Activated B cell treated with CpG ODN at 0.5 μM for 24 hours (primary cell): ENCODE data around the gene WDFY4. TPM values are rescaled to one million over a fixed set of nuclear protein-coding genes. Genes with fewer than 3 reads are reported as not detected.
"Not testable (repeated sequence)": the region's sequence is repeated elsewhere in the genome, so short reads cannot be mapped to it uniquely, and the experiment has no call there.

Experiments
- ATAC-seq: fragments of 200-7000 bp; cut with Tn5 transposase; one replicate; pipeline ENCODE4 v1.10.0; 2021; ENCODE audit warnings: low read depth, mild to moderate bottlenecking, moderate library complexity
- CTCF ChIA-PET: fragments of 350-600 bp; sonication (Branson Sonifier 250); formaldehyde crosslinking; loops from one replicate; lab custom pipeline; 2021; ENCODE audit warnings: antibody characterized with exemption; lab: Charles Lee
- POLR2A ChIA-PET: fragments of 350-600 bp; sonication (Branson Sonifier 250); formaldehyde crosslinking; loops from one replicate; lab custom pipeline; 2021; ENCODE audit warnings: antibody characterized with exemption; lab: Charles Lee
- DNase-seq: peaks from one replicate; pipeline ENCODE4 v3.0.0; 2022
- H3K27ac Mint-ChIP-seq: one replicate; pipeline ENCODE4 v1.8.0; 2020; ENCODE audit warnings: mixed read lengths
- H3K27me3 Mint-ChIP-seq: one replicate; pipeline ENCODE4 v1.8.0; 2021; ENCODE audit warnings: mixed read lengths
- H3K36me3 Mint-ChIP-seq: one replicate; pipeline ENCODE4 v1.8.0; 2021; ENCODE audit warnings: low read depth, mixed read lengths
- H3K4me1 Mint-ChIP-seq: one replicate; pipeline ENCODE4 v1.8.0; 2021; ENCODE audit warnings: mixed read lengths
- H3K4me3 Mint-ChIP-seq: one replicate; pipeline ENCODE4 v1.8.0; 2020; ENCODE audit warnings: mild to moderate bottlenecking, mixed read lengths
- H3K9me3 Mint-ChIP-seq: one replicate; pipeline ENCODE4 v1.8.0; 2020; ENCODE audit warnings: mixed read lengths
- CTCF ChIP-seq: fragments of 200-600 bp; IDR thresholded peaks from one replicate; pipeline ENCODE4 v1.8.0; 2022; ENCODE audit warnings: antibody characterized with exemption, mild to moderate bottlenecking
- intact Hi-C: fragments of 100-400 bp; cut with micrococcal nuclease; formaldehyde crosslinking; loops from one replicate; pipeline ENCODE4 v1.15.1; 2024
- total RNA-seq: library from RNA; stranded (reverse); gene quantifications from 2 replicates; pipeline ENCODE4 v1.2.3, GENCODE V29; 2022

WDFY4 gene
- total RNA-seq, 1 donor from 2014 or later: 488 TPM

- no peak for DNase-seq
- ChIA-PET CTCF (interaction anchor here (0.9 to 1.5 kb wide), 4 partner anchors 9 to 30 kb away, joined by 3 to 10 read pairs (median 4); no protein-coding TSS in a partner anchor), POLR2A (interaction anchor here (0.6 to 1.6 kb wide), 3 partner anchors 13 to 414 kb away, joined by 3 to 6 read pairs (median 3); no protein-coding TSS in a partner anchor)
- no peak for ATAC-seq
- peaks cover 3% of the 10 kb centered on the region for H3K36me3 Mint-ChIP-seq
- peaks cover 10% of the 10 kb centered on the region for H3K9me3 Mint-ChIP-seq
- intact Hi-C loops: no loop called here
- H3K27me3 Mint-ChIP-seq: peaks cover 15% of the 10 kb centered on the region
- peaks cover 48% of the 10 kb centered on the region for H3K4me1 Mint-ChIP-seq
- TF ChIP-seq CTCF: no peak
- H3K4me3 Mint-ChIP-seq: no peak overlapping the region
- no peak overlapping the region for H3K27ac Mint-ChIP-seq
Measured at GRCh38 chr10:48638158-48638557, 46.5 kb upstream of the WDFY4 start.

- H3K27ac Mint-ChIP-seq: no peak overlapping the region
- intact Hi-C loops: no loop called here
Measured at GRCh38 chr10:48638739-48639527, 45.7 kb upstream of the WDFY4 start.

GRCh38 chr10:48639632-48640031 is 45.0 kb upstream of the WDFY4 start:
- ATAC-seq (no peak), DNase-seq (no peak)
- intact Hi-C loops: no loop called here
- no peak for TF ChIP-seq CTCF
- Mint-ChIP-seq H3K4me3 (no peak overlapping the region), H3K27me3 (peaks cover 15% of the 10 kb centered on the region), H3K36me3 (peaks cover 3% of the 10 kb centered on the region), H3K27ac (no peak overlapping the region), H3K4me1 (peaks cover 33% of the 10 kb centered on the region), H3K9me3 (peaks cover 10% of the 10 kb centered on the region)
- ChIA-PET POLR2A (interaction anchor here (1.4 kb wide), 1 partner anchor 24 kb away, joined by 4 read pairs; no protein-coding TSS in a partner anchor), CTCF (no interaction called here)

More at GRCh38 chr10:48638739-48639527, 45.7 kb upstream of the WDFY4 start:
- peaks cover 10% of the 10 kb centered on the region for H3K9me3 Mint-ChIP-seq
- H3K4me1 Mint-ChIP-seq: peaks cover 40% of the 10 kb centered on the region
- H3K36me3 Mint-ChIP-seq: peaks cover 3% of the 10 kb centered on the region
- CTCF ChIA-PET: interaction anchor here (0.9 to 1.5 kb wide), 4 partner anchors 9 to 30 kb away, joined by 3 to 10 read pairs (median 4); no protein-coding TSS in a partner anchor
- POLR2A ChIA-PET: interaction anchor here (0.6 to 1.6 kb wide), 4 partner anchors 14 to 413 kb away, joined by 3 to 6 read pairs (median 4); no protein-coding TSS in a partner anchor
- no peak for TF ChIP-seq CTCF
- H3K4me3 Mint-ChIP-seq: no peak overlapping the region
- no peak for DNase-seq
- ATAC-seq: no peak
- peaks cover 15% of the 10 kb centered on the region for H3K27me3 Mint-ChIP-seq

GRCh38 chr10:48640326-48640725 is 44.3 kb upstream of the WDFY4 start:
- peaks cover 3% of the 10 kb centered on the region for H3K36me3 Mint-ChIP-seq
- intact Hi-C loops: no loop called here
- H3K9me3 Mint-ChIP-seq: peaks cover 10% of the 10 kb centered on the region
- no peak for TF ChIP-seq CTCF
- POLR2A ChIA-PET: interaction anchor here (1.4 kb wide), 1 partner anchor 25 kb away, joined by 4 read pairs; no protein-coding TSS in a partner anchor
- H3K4me1 Mint-ChIP-seq: peaks cover 26% of the 10 kb centered on the region
- no peak overlapping the region for H3K27ac Mint-ChIP-seq
- peaks cover 19% of the 10 kb centered on the region for H3K27me3 Mint-ChIP-seq
- ATAC-seq (no peak), DNase-seq (no peak)
- CTCF ChIA-PET: no interaction called here
- H3K4me3 Mint-ChIP-seq: no peak overlapping the region

DNA sequence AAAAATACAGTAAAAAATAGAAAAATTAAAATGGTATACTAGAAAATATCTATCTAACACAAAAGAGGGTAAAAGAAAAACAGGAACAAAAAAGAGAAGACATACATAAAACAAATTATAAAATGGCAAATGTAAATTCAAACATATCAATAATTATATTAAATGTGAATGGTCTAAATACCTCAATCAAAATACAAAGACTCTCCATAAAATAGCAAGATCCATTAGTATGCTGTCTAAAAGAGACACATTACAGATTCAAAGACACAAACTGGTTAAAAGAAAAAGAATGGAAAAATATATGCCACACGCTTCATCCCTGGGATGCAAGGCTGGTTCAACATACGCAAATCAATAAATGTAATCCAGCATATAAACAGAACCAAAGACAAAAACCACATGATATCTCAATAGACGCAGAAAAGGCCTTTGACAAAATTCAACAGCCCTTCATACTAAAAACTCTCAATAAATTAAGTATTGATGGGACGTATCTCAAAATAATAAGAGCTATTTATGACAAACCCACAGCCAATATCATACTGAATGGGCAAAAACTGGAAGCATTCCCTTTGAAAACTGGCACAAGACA is 43.5 kb upstream of the WDFY4 start:
- peaks cover 19% of the 10 kb centered on the region for H3K4me1 Mint-ChIP-seq
- H3K36me3 Mint-ChIP-seq, H3K27ac Mint-ChIP-seq, ATAC-seq, DNase-seq, H3K9me3 Mint-ChIP-seq, CTCF ChIA-PET, H3K4me3 Mint-ChIP-seq, intact Hi-C loops, POLR2A ChIA-PET: not testable (repeated sequence)
- peaks cover 19% of the 10 kb centered on the region for H3K27me3 Mint-ChIP-seq
